ENCODE data around the gene CORO2A. TPM values are rescaled to one million over a fixed set of nuclear protein-coding genes. Genes with fewer than 3 reads are reported as not detected.

Gene CORO2A
- total RNA-seq, 2 experiments from 2014 or later = 6.8 to 8.5 TPM

DNA sequence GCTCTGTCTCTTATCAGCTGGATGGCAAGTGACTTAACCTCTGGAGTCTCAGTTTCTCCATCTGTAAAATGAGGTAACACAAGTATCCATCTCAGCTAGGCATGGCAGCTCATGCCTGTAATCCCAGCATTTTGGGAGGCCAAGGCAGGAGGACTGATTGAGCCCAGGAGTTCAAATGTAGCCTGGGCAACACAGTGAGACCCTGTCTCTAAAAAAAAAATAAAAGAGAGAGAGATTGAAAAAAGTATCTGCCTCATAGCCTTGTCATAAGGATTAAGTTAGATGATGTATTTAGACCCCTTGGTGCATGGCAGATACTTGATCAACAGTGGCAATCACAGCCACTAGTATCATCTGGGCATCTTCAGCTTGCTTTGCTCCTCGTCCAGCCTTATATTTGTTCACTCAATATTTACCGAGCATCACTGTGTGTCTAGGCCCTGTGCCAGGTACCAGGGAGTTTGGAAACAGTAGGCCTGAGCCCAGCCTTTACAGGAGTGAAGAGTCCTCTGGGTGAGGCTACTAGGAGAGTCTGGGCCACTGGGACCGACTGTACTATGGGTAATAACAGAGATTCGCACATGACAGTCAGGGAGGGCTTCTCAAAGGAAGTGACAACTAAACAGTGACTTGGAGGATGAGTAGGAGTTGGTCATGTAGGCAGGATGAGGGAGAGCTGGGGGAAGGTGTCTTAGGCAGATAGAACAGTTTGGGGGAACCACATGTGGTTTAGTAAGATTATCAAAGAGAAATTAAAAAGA is 34.2 kb downstream of the CORO2A start:
- H3K4me1 Mint-ChIP-seq (ENCODE audit: low read depth) = peaks cover 22% of the 10 kb centered on the region
- no peak overlapping the region for H3K27ac ChIP-seq (ENCODE audit: low read depth in 1 of 2, low read length in 2 of 2)
- peaks cover 31% of the 10 kb centered on the region for H3K36me3 Mint-ChIP-seq (ENCODE audit: low read depth)
- TF ChIP-seq, protein P1, sequence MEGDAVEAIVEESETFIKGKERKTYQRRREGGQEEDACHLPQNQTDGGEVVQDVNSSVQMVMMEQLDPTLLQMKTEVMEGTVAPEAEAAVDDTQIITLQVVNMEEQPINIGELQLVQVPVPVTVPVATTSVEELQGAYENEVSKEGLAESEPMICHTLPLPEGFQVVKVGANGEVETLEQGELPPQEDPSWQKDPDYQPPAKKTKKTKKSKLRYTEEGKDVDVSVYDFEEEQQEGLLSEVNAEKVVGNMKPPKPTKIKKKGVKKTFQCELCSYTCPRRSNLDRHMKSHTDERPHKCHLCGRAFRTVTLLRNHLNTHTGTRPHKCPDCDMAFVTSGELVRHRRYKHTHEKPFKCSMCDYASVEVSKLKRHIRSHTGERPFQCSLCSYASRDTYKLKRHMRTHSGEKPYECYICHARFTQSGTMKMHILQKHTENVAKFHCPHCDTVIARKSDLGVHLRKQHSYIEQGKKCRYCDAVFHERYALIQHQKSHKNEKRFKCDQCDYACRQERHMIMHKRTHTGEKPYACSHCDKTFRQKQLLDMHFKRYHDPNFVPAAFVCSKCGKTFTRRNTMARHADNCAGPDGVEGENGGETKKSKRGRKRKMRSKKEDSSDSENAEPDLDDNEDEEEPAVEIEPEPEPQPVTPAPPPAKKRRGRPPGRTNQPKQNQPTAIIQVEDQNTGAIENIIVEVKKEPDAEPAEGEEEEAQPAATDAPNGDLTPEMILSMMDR (IDR thresholded peaks at IDR 0.05) = no peak
- ATAC-seq (ENCODE audit: poor library complexity) (no peak), DNase-seq (peak in 1 of 14 experiments; percentile 17)
- intact Hi-C loops (cut with DNase I, micrococcal nuclease) = no loop called here
- H3K4me3 Mint-ChIP-seq = no peak overlapping the region
- no peak overlapping the region for H3K4me3 ChIP-seq (ENCODE audit: low read length)
- POLR2A ChIA-PET = interaction anchor here (0.7 to 1.5 kb wide), 3 partner anchors 10 to 98 kb away, joined by 3 to 5 read pairs (median 4); partner anchors contain the start of gene TBC1D2
- H3K36me3 ChIP-seq (ENCODE audit: insufficient read depth, low read length) = peaks cover 20% of the 10 kb centered on the region
- peaks cover 4% of the 10 kb centered on the region for H3K4me1 ChIP-seq (ENCODE audit: insufficient read depth, low read length)
- no peaks in the 10 kb centered on the region for H3K9me3 Mint-ChIP-seq
- no peaks in the 10 kb centered on the region for H3K27me3 Mint-ChIP-seq
- H3K27ac Mint-ChIP-seq = peak overlapping the region; percentile 21
- CTCF ChIA-PET = interaction anchor here (0.7 to 1.0 kb wide), 2 partner anchors 29 to 105 kb away, joined by 3 read pairs; no protein-coding TSS in a partner anchor
- H3K27me3 ChIP-seq (ENCODE audit: control insufficient read depth in 1 of 2, insufficient read depth in 2 of 2, low read length in 2 of 2) = no peaks in the 10 kb centered on the region
- no peaks in the 10 kb centered on the region for H3K9me3 ChIP-seq (ENCODE audit: control insufficient read depth in 1 of 2, insufficient read depth in 1 of 2, low read length in 2 of 2)

DNA sequence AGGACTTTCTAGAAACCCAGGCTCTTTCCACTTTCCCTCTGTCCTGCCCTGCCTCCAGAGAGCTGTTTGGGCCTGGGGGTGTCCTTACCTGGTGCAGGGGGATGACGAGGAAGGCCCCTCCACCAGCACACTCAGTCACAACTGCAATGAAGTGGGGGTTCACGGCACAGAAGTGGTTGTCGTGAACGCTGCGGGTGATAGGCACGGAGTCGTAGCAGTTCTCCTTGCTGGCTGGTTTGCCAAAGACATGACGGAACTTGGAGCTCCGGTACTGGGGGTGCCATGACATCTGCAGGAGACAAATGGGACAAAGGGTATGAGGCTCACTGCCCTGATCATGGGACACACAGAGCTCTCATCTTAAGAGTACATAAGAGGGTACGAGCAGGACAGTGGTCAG is 35.1 kb downstream of the CORO2A start:
- no peaks in the 10 kb centered on the region for H3K9me3 ChIP-seq (ENCODE audit: control insufficient read depth in 1 of 2, insufficient read depth in 1 of 2, low read length in 2 of 2)
- Mint-ChIP-seq H3K27me3 (no peaks in the 10 kb centered on the region), H3K36me3 (ENCODE audit: low read depth) (peaks cover 38% of the 10 kb centered on the region), H3K4me3 (no peak overlapping the region), H3K9me3 (no peaks in the 10 kb centered on the region), H3K4me1 (ENCODE audit: low read depth) (peaks cover 22% of the 10 kb centered on the region), H3K27ac (no peak overlapping the region)
- ATAC-seq (ENCODE audit: poor library complexity) (no peak), DNase-seq (no peak)
- H3K4me1 ChIP-seq (ENCODE audit: insufficient read depth, low read length) = peaks cover 4% of the 10 kb centered on the region
- POLR2A ChIA-PET = interaction anchor here (0.7 to 1.5 kb wide), 2 partner anchors 11 to 99 kb away, joined by 3 to 5 read pairs; partner anchors contain the start of gene TBC1D2
- no peaks in the 10 kb centered on the region for H3K27me3 ChIP-seq (ENCODE audit: control insufficient read depth in 1 of 2, insufficient read depth in 2 of 2, low read length in 2 of 2)
- CTCF ChIA-PET = interaction anchor here (1.0 kb wide), 1 partner anchor 106 kb away, joined by 3 read pairs; no protein-coding TSS in a partner anchor
- peaks cover 24% of the 10 kb centered on the region for H3K36me3 ChIP-seq (ENCODE audit: insufficient read depth, low read length)
- no peak overlapping the region for H3K4me3 ChIP-seq (ENCODE audit: low read length)
- intact Hi-C loops (cut with DNase I, micrococcal nuclease) = no loop called here
- no peak overlapping the region for H3K27ac ChIP-seq (ENCODE audit: low read depth in 1 of 2, low read length in 2 of 2)
- TF ChIP-seq, protein P1 (IDR thresholded peaks at IDR 0.05) = no peak

DNA sequence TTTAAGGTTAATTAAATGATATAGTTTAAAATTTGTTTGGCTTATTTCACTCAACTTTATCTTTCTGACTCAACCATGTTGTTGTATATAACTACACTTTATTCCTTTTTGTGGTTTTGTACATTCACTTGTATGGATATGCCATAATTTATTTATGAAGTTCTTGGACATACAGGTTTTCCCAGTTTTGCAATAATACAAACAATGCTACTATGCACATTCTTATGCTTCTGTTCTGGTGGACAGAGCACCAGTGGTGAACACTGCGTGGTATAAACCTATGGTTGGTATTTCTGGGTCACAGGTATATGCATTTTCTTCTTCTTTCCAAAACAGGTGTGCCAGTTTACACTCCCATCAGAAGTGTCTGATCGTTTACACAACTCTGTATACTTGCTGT is 37.8 kb downstream of the CORO2A start:
- H3K4me1 Mint-ChIP-seq (ENCODE audit: low read depth) = peaks cover 11% of the 10 kb centered on the region
- no peak overlapping the region for H3K4me3 ChIP-seq (ENCODE audit: low read length)
- no peak overlapping the region for H3K27ac Mint-ChIP-seq
- no peak overlapping the region for H3K4me3 Mint-ChIP-seq
- H3K36me3 ChIP-seq (ENCODE audit: insufficient read depth, low read length) = peaks cover 24% of the 10 kb centered on the region
- H3K27me3 ChIP-seq (ENCODE audit: control insufficient read depth in 1 of 2, insufficient read depth in 2 of 2, low read length in 2 of 2) = no peaks in the 10 kb centered on the region
- H3K27me3 Mint-ChIP-seq = no peaks in the 10 kb centered on the region
- CTCF ChIA-PET = no interaction called here
- intact Hi-C loops (cut with DNase I, micrococcal nuclease) = no loop called here
- H3K36me3 Mint-ChIP-seq (ENCODE audit: low read depth) = peaks cover 45% of the 10 kb centered on the region
- TF ChIP-seq, protein P1 (IDR thresholded peaks at IDR 0.05) = no peak
- no peaks in the 10 kb centered on the region for H3K9me3 Mint-ChIP-seq
- POLR2A ChIA-PET = no interaction called here
- no peak overlapping the region for H3K27ac ChIP-seq (ENCODE audit: low read depth in 1 of 2, low read length in 2 of 2)
- DNase-seq = no peak
- peaks cover 4% of the 10 kb centered on the region for H3K4me1 ChIP-seq (ENCODE audit: insufficient read depth, low read length)
- no peaks in the 10 kb centered on the region for H3K9me3 ChIP-seq (ENCODE audit: control insufficient read depth in 1 of 2, insufficient read depth in 1 of 2, low read length in 2 of 2)
- no peak for ATAC-seq (ENCODE audit: poor library complexity)
